Right lobe of liver (tissue), 4 donors: ENCODE data around the gene SPCS1.

Source experiments
- POLR2A ChIP-seq: fragments of 450-650 bp; IDR thresholded peaks from one replicate; pipeline ENCODE4 v1.6.1; 2017; ENCODE audit warnings: antibody characterized with exemption, mild to moderate bottlenecking
- TF ChIP-seq, protein P1 (sequence below), 4 donors: fragments of 200-600 bp in 3 of 4; fragments of 450-650 bp in 1 of 4; IDR thresholded peaks; one replicate each; pipeline versions ENCODE4 v1.5.1 to v1.8.0; 2016 to 2022; ENCODE audit warnings: antibody characterized with exemption in 4 of 4, mild to moderate bottlenecking in 2 of 4
- donor health status: DM: no; HTN: no; CAD: no.
- donor health status: DM: no; HTN: no; CAD: no.
- donor health status: DM: no; HTN: yes; CAD: no.

DNA sequence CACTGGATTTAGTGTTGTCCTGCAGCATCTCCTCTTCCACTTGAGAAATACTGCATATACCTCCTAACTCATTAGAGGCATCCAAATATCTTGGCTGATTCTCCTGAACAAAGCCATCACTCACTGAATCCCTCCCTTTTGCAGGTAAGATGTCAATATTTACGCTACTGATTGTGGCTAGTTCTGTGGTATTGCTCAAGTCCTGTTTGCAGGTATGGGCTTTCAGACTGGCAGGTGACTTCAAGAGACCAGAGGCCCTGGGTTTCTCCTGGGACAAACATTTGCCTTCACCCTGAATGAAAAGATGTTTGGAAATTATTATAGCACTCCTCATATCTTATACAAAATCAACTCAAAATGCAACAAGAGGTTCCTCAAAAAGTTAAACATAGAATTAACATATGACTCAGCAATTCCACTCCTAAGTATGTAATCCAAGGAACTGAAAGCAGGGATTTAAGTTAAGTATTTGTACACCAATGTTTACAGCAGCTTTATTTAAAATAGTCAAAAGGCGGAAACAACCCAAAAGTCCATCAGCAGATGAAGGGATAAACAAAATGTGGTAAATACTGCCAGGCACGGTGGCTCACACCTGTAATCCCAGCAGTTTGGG lies 46.2 kb downstream of the SPCS1 start:
- TF ChIP-seq, protein P1, sequence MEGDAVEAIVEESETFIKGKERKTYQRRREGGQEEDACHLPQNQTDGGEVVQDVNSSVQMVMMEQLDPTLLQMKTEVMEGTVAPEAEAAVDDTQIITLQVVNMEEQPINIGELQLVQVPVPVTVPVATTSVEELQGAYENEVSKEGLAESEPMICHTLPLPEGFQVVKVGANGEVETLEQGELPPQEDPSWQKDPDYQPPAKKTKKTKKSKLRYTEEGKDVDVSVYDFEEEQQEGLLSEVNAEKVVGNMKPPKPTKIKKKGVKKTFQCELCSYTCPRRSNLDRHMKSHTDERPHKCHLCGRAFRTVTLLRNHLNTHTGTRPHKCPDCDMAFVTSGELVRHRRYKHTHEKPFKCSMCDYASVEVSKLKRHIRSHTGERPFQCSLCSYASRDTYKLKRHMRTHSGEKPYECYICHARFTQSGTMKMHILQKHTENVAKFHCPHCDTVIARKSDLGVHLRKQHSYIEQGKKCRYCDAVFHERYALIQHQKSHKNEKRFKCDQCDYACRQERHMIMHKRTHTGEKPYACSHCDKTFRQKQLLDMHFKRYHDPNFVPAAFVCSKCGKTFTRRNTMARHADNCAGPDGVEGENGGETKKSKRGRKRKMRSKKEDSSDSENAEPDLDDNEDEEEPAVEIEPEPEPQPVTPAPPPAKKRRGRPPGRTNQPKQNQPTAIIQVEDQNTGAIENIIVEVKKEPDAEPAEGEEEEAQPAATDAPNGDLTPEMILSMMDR (IDR thresholded peaks at IDR 0.05): no peak
- no peak for TF ChIP-seq POLR2A
